NCI-H2227 (cell line): ENCODE measurements around the gene KCNT1.

Source experiments
- DNase-seq: peaks from one replicate; lab custom pipeline; 2025; ENCODE audit not compliant: unreplicated experiment; lab: John Stamatoyannopoulos, UW

The KCNT1 gene

GRCh38 chr9:135815830-135816650, 114.1 kb downstream of the KCNT1 start:
- no peak for DNase-seq

- no peak for DNase-seq
Observed at GRCh38 chr9:135816651-135816970, 114.6 kb downstream of the KCNT1 start.

DNA sequence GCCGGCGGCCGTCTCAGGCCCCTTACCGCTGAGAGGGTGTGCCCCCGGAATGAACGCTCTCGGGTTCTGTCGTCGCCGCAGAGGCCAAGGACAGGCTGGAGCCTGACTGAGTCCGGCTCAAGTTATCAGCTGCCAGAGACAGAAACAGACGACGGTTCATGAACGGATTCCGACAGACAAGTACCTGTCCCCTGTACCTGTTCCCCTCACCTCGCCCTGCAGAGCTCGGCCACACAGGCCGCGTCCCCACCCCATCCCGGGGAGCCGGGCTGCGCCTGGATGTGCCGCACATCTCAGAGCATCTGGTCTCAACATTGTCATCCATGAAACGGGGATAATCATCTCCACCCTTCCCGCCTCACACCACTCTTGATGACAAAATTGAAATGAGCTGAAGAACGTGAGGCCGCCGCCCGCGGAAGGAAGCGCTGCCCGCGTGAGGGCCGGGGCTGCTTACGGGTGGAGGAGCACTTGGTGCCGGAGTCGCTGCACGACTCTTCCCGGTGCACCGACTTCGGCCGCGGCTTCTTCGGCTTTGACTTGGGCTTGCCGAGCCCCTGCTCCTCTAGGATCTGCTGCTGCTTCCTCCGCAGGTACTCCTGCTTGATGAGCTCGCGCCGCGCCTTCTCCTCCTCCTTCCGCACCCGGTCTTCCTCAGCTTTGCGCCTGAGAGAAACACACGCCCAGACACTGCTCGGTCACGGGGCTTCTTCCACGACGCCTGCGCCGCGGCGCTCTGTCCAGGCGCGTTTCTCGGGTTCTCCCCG, 116.1 kb downstream of the KCNT1 start:
- no peak for DNase-seq

DNA sequence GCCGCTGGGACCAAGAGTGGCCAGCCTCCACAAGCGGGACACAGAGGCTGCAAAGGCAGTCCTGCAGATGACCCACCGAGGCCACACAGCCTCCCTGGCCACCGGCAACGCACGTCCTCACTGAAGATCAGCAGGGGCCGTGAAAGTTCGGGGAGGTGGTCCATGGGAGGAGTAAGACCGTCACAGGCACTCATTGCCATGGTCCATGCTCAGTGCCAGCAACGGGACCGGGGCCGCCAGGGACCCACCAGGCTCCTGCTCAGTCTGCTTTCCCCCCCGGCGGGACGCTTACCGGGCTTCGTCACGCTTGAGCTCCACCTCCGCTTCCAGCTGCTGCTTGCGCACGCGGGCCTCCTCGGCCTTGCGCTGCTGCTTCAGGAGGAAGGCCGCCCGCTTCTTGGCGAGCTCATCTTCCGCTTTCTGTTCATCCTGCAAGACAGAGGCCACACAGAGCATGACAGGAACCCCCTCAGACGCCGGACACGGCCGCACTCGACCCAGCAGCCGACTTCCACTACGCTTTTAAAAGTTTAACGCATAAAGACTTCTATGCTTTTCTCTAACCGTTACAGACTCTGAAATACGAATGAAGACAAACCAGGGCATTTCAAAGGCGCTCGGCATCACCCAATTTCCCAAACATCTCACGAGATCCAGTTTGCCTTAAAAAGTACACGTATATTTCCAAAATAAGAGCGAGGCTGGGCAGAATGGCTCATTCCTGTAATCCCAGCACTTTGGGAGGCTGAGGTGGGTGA, 116.9 kb downstream of the KCNT1 start:
- no peak for DNase-seq

DNA sequence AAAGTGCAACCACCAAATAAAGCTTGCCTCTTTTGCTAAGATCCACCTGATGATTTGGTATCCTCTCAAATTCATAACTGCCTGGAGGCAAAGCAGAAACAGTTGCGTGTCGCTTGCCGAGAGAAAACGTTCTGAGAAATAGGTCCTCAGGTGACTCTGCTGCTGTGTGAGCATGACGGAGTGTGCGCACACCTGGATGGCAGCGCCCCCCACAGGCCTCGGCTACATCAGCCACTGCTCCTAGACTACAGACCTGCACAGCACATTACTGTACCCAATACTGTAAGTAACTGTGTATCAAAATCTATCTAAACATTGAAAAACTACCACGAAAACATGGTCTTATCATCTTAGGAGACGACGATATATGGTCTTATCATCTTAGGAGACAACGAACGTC, 117.9 kb downstream of the KCNT1 start:
- DNase-seq, result no peak

GRCh38 chr9:135820661-135821060, 118.7 kb downstream of the KCNT1 start:
- no peak for DNase-seq

DNA sequence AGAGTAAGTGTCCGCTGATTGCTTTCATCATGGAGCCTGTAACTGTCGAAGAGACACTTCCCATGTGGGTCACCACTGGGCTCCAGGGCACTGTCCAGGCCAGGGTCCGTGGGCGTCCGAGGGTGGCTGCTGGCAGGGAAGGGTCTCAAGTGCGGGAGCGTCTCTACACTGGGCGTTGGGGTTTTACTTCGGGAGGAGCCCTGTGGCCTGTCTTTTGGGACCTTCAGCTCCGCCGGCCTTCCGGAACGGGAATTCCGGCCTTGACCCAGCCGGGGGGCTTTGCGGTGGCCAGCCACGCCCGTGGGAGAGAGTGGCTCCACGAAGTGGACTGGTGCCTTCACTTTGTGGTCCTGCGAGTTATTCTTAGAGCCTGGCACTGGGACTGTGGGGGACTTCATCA, 119.1 kb downstream of the KCNT1 start:
- no peak for DNase-seq

DNA sequence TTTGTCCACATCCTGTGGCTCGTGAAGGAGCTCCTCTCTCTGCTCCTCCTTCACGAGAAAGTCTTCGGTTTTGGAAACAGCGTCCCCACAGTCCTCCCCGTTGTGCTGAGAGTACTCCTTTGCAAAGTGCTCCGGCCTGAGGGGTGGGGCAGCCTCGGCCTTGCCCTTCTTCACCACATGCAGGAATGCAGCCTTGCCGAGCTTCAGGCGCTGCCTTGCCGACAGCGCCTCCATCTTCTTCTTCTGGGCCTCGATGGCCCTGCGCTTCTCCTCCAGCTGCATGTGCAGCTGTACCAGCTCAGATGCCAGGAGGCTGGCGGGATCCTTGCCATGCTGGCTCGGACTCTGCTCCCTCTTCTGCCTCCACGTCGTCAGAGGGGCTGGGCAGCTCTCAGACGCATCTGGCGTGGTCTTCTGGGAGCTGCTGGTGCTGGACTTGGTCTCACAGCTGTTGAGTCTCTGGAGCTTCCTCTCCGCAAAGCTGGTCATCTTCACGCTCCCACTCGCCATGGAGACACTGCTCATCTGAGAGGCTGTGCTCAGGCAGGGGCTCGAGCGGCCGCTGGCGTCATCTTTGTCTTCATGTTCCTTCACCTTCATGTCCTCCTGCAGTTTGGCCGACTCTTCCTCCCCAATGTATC, 119.9 kb downstream of the KCNT1 start:
- no peak for DNase-seq

GRCh38 chr9:135822374-135822755, 120.4 kb downstream of the KCNT1 start:
- no peak for DNase-seq

DNA sequence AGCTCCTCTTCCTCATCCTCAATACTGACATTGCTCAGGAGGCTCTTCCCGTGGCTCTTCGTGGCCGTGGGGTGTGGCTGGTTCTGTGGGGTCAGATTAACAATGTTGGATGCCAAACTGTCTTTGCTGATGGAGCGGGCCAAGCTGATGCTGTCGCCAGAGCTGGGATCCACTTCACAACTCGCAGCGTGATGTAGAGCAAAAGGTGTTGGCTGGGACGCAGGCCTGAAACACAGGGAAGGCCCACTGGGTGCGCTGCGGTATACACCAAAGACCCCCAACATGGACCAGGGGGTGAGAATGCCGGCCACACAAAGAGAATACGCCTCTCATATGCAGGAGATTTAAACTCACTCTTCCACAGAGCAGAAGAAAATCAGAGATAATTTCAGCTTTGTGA, 121.1 kb downstream of the KCNT1 start:
- no peak for DNase-seq

DNA sequence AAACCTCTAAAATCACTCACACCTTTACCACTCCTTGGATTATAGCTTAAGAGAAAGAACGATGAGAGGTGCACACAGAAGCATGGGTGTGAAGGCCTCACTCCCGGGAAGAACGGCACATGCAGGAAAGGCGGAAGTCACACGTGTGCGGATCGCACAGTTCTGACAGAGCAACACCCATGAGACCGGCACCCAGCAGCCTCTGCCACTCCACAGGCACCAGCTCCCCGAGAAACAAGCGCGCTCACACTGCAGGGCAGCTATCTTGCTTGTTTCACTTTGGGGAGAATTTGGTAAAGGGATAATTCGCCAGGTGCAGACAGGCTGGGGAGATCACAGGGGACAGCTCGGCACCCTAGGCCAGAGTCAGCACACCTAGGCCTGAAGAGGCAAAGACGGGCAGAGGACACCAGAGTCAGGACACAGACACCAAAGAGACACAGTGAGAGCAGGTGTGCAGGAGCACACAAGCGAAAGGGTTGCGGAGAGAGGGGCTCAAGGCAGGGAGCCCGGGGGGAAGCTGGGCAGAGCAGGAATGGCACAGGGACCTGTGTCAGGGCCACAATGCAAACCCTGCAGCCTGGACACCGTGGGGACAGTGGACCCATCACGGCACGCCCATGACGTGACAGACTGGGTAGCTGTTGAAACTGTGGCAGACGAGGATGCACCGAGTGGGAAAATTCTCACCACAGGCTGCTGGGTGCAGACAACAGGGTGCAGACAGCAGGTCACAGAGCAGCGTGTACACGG, 123.6 kb downstream of the KCNT1 start:
- no peak for DNase-seq

DNA sequence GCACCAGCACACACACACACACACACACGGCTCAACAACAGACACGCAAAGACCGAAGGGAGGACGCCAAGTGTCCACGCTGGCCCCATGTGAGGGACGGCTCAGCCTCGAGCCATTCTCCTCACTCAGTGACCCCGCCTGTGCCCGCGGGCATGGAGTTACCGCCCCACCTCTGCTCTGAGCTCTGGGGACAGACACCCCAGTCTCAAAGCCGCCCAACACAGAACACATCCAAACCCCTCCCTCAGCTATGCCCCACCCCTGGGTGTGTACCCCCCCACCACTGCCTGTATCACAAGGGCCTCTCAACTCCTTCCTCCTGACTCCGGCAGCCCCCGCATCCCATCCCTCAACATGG, 124.2 kb downstream of the KCNT1 start:
- no peak for DNase-seq

DNA sequence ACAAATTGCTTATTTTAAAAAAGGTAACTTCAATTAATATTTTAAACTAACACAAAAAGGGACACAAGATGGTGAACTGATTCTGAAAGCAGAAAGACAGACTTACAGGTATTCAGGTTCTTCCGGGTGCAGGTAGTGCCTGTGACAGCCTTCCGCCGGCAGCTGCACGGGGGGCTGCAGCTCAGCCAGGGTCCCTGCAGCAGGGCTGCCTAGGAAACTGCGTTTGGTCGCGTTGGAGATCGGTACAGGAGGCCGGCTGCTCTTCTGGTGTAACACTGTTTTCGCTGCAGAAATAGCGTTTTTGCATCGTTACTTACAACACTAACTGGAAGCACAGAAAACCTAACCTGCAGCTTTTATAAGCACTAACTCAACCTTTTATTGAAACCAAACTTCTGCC, 125.3 kb downstream of the KCNT1 start:
- DNase-seq, result no peak

DNA sequence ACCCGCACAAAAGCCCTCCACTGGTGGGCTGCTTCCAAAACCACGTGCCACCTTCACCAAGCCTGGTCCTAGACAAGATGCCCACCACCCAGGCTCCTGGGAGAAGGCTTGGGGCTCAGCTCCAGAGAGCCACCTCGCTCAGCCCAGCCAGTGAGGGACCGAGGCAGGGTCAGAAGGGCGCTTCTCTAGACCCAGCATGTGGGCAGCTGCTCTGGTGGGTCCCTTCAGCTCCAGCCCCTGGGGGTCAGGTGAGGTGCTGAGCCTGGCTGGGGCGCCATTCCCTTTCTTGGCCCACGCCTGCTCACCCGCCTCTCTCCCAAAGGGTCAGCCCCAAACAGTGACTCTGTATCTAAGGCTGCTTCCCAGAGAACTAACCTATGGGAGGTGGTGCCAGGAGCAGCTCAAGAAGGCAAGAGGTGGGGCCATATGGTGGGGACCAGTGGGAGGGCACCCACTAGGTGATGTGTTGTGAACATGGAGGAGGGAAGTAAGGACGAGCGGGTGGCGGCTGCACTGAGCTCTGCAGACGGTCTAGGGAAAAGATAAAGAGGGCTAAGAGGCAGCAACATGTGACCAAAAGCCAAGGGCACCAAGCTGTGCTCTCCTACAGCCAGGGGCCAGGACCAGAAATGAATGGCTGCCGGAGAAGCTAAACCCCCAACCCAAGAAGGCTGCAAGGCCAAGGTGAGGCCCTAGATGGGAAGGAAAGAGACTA, 126.0 kb downstream of the KCNT1 start:
- DNase-seq, result no peak

DNA sequence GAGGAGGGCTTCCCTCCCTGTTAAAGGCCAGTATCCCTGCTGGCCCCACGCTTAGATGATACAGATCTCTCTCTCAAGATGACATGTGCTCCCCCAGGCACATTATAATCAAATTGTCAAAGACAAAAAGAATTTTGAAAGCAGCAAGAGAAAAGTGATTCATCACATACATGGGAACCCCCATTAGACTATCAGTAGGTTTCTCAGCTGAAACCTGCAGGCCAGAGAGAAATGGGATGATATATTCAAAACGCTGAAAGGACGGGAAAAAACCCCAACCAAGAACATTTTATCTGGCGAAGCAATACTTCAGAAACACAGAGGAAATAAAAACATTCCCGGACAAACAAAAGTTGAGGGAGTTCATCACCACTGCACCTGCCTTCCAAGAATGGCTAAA, 126.7 kb downstream of the KCNT1 start:
- no peak for DNase-seq

DNA sequence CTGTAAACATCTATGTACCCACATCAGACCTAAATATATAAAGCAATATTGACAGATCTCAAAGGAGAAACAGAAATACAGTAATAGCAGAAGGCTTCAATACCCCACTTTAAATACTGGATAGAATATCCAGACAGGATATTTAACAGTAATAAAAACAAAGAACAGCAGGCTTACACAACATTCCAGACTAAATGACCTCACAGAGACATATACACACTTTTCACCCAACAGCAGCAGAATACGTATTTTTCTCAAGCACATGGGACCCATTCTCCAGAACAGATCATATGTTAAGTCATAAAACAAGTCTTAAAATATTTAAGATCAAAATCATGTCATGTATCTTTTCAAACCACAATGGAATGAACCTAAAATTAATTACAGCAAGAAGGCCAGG, 128.5 kb downstream of the KCNT1 start:
- no peak for DNase-seq

DNA sequence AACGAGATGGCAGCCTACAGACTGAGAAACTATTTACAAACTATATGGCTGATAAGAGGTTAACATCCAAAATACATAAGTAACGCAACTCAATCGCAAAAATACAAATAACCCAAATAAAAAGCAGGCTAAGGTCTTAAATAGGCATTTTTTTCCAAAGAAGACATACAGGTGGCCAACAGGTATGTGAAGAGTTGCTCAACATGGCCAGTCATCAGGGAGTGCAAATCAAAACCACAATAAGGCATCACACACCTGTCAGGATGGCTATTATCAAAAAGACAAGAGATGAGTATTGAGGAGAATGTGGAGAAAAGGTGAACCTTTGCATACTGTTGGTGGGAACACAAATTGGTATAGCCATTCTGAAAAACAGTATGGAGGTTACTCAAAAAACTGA, 131.9 kb downstream of the KCNT1 start:
- DNase-seq, result no peak

DNA sequence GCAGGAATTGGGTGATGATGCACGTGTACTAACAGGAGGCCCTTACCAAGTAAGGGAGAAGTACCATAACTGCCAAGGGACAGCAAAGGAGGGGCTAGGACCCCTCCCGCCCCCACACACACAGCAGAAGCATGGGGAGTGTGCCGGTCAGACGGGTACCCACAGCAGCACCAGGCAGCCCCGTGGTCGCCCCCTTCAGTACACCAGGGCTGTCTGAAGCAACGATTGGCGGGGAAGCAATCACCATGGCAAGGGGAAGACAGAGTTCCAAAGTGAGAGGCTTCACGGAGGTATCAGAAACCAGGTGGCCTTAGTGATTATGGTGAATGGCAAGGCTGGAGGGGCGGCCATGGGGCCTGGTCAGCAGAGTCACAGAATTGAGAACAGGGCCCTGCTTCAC, 133.1 kb downstream of the KCNT1 start:
- DNase-seq, result no peak

DNA sequence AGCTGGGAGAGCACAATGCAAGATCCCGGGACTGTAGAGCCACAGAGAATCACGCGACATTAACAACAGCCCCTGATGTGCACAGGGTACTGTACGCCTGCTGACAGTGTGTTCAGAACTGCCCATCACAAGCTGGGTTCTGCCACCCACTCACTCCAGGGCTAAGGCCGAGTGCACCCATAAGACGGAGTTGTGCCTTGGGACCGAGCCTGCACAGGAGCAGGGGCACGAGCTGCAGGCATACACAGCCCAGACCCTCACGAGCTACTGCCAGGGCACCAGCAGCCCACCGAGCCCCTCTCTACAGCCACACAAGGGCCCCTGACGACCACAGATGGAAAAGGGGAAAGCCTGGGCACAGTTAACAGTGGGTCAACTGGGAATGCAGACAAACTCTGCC, 137.5 kb downstream of the KCNT1 start:
- no peak for DNase-seq

DNA sequence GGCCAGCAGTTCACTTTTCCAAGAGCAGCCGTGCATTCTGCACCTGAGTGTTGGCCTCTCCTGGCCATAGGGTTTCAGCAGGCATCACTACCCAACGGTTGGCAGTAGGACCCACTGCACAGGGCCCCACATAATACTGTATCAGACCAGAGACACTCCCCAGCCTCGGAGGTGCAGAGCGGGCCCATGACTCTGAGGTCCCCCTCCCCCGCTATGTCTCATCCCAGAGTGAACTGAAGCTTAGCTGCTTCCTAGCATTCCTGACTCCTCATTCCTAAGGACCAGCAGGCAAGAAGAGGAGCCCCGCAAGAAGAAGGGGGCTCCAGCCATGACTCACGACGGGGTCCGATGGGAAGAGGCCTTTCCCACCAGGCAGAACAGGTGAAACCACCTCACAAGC, 138.1 kb downstream of the KCNT1 start:
- no peak for DNase-seq
